Fibroblast of peridontal ligament (primary cell): ENCODE data around the gene MAD1L1.
A peak's percentile ranks its signal among the peaks of the same experiment; 100 is the strongest.
"Not testable (repeated sequence)": the region's sequence is repeated elsewhere in the genome, so short reads cannot be mapped to it uniquely, and the experiment has no call there.

ENCODE experiments used
- DNase-seq: peaks from one replicate; pipeline ENCODE4 v3.0.0-alpha.2; 2010; ENCODE audit errors: extremely low read depth

The MAD1L1 gene

DNA sequence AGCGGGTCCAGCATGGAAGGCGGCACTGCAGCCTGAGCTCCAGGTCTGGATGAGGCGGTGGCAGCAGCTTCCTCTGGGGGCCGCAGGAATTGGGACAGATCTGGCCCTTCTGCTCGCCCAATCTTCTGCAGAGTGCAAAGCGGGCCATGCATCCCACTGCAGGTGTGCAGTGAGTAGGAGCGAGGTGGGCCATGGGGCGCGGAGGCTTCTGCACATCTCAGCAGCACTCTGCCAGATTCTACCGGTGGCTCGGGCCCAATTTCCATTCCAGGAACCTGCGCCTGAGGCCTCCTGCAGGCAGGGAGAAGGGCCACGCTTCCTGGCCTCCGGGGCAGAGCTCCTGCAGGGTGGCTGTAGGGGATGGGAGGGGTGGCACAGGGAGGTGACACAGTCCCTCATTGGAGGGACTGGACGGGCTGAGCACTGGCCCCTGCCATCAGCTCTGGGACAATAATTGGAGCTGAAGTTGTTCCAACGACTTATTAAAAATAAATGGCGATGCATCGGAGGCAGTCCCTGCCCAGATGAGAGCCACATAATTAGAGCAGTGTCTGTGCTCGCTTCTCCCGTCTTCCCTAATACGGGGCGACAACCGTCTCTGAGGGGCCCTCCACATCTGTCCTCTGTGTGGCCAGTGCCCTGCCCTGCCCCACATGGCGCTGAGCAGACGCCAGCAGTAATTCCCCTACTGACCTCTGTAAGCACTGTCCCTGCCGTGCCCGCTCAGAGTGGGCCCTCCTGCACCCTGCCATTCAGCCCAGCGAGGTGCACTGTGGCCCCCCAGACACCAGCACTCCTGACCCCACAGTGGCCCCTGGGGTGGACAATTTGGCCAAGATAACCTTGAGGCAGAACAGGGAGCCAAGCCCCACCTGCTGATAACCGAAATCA is 365.1 kb downstream of the MAD1L1 start:
- no peak for DNase-seq

DNA sequence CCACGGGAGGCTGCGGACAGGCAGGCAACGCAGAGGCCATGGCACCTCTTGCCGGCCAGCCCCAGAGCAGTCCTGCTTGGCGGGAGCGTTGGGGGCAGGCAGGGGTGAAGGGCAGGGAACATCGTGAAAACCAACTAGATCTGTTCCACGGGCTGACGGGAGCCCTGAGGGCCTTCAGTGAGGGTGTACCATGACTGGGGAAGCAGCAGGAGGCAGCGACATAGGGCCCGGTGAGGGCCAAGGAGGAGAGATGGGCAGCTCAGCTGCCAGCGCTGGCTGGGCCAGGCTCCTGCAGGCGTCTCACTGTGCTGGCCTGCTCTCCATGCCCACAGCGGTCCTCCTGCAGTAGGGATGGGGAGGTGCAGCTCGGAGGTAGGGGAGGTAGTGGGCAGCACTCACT is 366.1 kb downstream of the MAD1L1 start:
- DNase-seq, result no peak

DNA sequence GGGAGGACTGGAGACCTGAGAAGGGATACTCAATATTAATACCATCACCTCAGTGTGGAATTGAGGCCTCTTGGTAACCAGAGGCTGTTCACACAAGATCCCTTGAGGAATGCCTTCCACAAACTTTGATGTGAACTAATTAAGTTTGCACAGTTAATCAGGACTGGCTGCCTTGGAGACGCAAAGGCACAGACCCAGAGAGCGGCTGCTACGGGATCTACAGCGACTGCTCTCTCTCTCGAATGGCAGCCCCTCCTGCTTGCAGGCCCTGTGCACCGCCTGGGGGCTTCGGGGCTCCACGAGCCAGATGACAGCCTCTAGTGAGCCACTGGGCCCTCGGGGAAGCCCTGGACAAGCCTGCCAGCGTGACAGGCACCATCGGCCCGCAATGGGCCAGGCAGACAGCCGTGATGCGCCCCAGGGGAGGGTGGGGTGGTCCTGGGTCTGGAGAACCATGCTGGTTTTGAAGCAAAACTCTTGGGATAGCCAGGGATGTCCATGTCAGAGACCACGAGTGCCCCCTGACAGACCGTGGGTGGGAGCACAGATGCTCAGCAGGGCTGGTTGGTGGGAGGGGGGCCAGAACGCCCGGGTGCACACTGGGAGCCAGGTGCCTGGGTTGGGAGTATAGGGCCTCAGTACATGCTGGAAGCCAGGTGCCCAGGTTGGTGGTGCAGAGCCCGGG is 367.0 kb downstream of the MAD1L1 start:
- no peak for DNase-seq

DNA sequence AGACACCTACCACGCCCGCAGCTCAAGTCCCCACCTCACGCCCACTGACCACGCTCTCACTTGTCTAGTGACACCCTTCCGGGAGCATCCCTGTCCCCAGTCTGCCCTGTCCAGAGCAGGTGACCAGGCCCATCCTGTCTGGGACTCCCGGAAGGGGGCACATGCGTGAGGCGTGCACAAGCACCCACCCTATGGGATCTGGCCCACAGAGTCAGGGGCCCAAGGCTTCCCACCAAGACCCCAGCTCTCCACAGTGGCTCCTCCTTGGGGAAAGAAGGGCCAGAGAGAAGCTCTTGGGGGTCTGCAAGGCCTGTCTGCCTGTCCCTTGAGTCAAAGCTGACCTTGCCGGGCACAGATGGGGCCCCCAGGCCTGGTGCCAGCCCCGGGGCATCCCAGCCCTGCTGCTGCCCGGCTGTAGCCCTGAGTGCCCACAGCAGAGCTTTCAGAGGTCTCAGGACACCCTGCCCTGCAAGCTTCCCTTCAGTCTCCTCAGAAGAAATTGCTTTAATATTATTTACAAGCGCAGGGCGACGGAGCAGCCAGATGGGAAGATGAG is 367.7 kb downstream of the MAD1L1 start:
- DNase-seq, result no peak

DNA sequence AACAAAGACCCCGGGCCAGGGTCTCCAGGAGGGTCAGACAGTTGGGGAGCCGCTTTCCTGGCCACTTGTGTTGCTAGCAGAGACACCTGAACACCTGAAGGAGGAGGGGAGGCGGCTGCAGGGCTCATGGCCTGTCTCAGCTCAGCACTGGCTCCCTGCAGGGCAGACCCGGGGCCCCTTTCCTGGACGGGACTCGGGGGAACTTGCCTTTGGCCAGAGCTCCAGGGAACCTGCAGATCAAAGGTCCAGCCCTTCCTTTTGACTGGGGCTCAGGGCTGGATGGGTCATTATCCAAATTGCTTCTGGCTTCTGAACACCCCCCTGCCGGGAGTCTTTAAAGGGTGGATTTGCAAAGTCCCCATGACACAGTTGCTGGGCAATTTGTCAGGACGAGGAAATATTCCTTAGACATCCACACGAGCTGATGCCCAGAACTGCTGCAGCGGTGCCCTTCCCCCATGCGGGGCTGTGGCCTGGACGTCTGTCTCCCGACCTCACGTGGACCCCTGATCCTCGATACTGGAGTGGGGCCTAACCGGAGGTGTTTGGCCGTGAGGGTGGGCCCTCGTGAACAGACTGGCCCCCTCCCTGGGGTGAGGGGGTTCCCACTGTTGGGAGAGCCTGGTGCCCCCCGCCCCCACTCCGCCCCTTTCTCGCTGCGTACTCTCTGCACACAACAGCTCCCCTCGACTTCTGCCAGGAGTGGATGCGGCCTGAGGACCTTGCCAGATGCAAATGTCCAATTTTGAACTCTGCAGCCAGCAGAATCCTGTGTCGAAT is 368.4 kb downstream of the MAD1L1 start:
- DNase-seq, result no peak

DNA sequence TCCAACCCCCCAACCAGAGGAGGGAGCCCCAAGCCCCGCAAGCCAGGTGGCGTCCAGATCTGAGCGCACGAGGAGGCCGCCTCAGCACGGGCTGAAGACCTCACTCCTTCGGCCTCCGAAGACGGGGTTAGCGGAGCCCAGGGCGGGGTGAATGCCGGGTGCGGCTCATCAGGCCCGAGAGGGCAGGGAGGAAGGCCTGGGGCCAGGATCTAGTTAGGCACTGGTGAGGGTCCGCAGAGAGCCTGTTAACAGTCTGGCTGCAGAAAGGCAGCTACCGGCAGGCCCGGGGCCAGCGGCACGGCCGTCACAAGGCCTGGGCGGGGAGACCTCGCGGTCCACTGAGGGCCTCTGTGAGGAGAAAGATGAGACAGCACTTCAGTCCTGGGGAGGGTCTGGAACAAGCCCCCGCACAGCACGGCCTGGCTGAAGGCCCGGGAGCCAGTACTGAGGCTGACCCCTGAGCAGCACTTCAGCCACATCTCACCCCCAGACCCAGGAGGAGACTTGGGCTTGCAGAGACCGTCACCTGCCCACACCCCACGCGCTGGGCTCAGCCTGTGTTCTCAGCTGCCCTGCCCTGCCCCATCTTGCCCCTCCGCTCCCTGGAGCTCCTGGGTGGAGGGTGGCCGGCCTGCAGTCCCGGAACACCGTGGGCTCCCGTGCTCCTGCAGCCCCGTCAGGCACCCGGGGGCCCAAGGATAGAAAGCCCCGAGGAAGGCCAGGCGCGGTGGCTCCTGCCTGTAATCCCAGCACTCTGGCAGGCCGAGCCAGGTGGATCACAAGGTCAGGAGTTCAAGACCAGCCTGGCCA is 369.4 kb downstream of the MAD1L1 start:
- DNase-seq, result no peak

DNA sequence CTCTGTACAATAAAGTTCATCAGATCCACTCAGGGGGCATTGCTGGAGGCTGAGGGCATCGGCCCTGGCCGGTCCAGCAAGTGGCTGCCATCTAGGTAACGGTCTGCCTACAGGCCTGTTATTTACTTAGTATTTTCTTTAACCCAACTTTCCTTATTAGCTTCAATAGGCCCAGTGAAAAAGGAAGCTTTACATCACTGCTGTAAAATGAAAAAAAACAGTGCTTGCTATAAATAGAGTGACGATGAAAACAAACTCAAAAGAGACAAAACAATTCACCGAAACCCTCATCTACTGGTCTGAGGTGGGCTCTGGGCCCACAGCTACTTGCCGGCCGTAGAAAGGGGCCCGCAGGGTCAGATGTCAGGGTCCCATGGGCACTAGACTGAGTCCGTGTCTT is 370.2 kb downstream of the MAD1L1 start:
- peak; percentile 14 for DNase-seq

DNA sequence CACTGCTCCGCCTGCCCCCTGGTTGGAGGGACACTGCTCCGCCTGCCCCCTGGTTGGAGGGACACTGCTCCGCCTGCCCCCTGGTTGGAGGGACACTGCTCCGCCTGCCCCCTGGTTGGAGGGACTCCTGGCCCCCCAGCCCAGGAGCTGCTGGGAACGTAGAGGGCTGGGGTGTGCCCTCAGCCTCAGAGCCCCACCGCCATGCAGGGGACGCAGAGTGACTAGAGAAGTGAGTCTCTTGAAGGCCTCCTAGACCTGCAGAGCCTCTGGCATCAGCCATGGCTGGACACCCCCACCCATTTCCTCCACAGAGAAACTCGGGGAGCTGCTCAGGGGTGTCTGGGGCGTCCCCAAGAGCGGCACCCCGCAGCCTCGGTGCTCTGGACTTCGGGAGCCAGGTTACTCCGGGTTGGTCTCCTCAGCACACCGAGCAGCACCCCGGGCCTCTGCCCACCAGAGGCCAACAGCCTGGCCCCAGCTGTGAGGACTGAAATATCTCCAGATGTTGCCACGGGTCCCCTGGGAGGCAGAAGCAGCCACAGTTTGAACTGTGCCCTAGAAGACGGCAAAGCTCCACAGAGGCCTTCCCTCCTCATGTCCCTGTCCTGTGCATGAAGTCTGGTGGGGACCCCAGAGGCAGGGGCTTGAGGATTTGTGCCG is 370.8 kb downstream of the MAD1L1 start:
- peak; percentile 25 for DNase-seq

DNA sequence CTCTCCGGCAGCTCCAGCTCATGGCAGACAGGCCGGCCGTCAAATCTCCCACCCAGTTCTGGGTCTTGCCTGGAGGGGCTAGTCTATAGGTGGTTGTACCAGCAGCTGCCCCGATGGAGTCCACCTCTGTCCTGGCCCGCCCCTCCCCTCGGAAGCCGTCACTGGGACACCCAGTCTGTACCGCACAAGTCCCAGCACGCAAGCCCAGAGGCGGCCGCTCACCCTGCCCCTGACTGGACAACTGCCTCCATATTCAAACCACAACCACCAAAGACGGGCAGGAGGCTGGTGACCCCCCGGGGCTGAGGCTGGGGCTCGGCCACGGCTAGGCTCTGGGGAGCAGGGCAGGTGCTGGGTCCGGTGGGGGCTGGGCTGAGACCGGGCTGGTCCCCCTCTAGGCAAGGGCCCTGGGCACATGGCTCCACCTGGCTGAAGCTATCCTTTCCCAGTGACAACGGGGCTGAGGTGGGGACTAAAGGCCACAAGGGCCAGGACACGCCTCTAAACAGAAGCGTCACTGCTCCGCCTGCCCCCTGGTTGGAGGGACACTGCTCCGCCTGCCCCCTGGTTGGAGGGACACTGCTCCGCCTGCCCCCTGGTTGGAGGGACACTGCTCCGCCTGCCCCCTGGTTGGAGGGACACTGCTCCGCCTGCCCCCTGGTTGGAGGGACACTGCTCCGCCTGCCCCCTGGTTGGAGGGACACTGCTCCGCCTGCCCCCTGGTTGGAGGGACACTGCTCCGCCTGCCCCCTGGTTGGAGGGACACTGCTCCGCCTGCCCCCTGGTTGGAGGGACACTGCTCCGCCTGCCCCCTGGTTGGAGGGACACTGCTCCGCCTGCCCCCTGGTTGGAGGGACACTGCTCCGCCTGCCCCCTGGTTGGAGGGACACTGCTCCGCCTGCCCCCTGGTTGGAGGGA is 371.6 kb downstream of the MAD1L1 start:
- not testable (repeated sequence) for DNase-seq

DNA sequence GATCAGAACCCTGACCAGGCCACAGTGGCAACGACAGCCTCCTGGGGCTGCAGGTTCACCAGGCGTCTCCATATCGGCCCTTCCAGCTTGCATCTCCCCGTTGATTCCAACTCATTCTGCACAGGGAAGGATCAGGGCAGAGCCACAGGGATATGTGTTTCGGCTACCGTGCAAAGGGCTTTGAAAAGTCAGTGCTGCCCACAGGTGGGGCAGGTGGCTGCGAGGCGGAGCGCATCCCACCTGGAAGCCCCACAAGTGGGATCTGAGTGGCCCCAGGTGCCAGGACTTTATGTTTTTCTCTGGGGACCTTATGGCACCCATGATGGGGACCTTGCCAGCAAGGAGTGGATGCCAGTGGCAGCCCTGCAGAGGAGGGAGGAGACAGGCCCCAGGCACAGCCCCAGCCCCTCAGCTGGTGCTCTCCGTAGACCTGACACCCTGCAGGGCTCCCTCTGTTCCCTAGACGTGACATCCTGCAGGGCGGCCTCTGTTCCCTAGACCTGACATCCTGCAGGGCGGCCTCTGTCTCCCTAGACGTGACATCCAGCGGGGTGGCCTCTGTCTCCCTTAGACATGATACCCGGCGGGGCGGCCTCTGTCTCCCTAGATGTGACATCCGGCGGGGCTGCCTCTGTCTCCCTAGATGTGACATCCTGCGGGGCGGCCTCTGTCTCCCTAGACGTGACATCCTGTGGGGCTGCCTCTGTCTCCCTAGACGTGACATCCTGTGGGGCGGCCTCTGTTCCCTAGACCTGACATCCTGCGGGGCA is 373.3 kb downstream of the MAD1L1 start:
- DNase-seq, result no peak

DNA sequence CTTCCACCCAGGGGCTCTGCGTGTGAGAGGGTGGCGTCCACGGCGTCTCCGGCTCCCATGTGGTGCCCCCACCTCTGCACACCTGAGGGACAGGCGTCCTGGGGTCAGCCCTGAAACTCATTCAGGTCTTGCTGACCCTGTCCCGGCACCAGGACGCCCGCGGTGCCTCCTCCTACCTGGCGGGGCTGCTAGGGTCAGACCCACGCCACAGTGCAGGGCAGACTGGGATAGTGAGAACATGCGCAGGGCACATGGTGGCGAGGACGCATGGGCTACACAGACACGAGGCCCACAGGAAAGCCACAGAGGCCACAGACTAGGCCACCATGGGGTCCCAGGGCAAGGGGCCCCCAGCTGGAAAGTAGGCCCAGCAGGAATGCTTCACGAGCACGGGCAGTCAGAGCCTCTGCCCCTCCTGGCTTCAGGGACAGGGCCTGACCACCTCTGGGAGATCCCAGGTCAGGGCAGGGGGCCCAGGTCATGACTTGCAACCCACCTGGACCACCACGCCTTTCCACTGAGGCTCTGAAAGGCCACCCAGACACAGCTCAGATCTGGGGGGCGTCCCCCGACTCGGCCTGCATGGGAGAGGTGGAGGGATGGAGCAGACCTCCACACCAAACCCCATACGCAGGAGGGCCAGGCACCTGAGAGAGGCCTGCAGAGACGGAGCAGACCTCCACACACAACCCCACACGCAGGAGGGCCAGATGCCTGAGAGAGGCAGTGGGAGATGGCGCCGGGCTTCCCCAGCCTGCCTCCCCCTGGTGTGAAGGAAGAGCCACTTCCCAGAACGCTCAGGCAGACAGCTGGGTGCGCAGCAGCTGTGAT is 374.1 kb downstream of the MAD1L1 start:
- DNase-seq, result no peak

DNA sequence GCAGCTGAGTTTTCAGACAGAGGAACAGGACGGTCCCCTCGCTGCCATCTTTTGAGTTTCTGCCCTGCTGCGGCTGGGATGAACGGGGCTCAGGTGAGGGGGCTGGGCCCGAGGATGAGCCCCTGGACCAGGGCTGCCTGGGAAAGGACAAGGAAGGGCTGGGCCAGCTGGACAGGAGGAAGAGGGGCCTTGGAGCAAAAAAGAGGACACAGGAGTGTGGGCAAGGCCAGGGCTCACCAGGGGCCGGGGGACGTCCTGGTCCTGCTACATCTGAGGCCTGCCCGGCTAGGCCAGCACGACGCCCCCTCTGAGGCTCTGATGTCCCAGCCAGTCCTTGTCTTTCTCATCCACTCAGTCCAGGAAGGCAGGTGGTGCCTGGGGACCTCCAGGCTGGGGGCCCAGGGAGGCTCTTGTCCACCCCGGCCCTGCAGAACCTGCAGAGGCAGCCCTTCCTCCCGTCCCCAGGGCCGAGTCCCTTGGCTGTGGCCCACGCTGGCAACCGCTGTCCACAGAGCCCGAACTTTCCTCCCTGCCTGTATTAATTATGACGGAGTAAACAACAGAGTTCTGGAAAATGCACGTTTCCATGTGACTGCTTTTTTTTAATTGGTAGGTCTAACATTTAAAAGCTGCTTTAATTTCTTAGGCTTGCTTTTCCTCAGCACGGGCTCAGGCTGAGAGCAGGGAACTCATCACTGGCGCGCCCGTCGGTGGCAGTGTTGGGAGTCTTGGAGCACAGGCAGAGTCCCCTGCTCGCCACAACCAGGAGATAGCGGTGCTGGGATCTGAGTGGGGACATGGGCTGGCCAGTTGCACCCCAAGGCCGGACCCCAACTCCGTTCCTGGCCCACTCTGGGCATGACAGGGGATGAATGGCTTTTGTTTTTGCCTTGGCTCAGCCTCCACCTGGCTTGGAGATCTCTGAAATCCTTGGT is 375.0 kb downstream of the MAD1L1 start:
- no peak for DNase-seq

DNA sequence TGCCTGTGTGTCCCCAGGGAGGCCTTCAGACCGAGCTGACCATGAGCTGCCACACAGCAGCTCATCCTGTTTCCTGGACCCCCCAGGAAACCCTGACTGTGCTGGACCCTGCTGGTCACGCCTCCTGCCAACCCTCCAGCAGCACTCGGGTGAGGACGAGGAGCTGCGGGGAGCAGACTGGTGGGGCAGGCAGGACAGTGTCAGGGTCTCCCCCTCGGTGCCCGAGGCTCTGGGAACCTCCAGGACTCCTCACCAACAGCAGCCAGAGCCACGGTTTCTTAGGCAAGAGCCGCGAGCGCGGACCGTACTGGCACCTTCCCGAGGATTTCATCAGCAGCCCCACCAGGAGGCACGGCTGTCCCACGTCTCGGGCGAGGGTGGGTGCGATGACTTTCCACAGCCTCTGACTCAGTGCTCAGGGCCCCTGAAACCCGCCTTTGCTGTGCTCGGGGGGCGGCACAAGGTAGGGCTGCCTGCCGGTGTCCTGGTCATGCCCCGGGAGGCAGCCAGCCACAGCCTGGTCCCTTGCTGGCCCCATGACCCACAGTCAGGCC is 375.8 kb downstream of the MAD1L1 start:
- no peak for DNase-seq

DNA sequence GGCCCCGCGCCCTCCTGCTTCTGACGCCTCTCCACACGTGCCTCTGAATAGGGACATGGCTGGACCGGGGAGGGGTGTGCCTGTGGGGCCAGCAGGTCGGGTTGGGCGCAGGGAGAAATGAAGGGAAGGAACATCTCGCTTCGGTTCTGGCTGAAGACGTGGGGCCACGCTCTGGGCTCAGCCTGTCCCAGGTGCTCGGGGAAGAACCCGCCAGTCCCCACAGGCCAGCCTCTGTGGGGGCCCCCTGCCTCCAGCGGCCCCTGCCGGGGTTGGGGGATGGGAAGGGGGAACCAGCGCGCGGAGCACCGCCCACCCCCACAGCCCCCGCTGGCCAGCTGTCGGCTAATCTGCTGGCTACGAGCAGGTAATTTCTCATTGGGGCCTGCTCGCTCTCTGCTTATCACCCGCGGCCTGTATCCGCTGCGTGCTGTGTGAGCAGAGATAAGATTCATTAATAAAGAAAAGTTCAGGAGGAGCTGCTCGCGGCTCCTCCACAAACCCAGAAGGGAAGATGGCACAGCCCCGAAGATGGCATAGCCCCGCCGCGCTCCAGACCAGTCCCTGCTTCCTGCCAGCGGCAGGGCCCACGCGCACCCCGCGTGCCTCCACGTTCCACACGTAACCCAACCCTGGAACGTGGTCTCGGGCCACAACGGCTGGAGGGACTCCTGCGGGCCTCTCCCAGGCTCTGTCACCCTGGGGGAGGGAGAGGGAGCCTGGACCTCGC is 376.4 kb downstream of the MAD1L1 start:
- no peak for DNase-seq

DNA sequence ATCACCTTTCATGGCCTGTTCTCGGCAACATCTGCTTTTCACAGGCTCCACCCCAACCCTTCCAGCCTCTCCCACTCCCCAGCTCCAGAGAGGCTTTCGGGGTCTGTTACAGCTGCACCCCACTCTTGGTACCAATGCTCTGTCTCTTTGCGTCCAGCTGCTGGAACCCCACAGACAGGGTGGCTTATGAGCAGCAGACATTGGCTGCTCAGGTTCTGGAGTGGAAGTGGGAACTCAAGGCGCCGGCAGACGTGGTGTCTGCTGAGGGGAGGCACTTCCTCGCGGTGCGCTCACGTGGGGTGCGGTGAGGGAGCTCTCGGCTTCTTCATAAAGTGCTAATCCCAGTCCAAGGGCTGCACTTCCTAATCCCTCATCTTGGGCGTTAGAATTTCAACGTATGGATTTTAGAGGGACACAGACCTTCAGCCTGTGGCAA is 377.0 kb downstream of the MAD1L1 start:
- DNase-seq, result no peak
